Motor neuron (in vitro differentiated cells): ENCODE measurements around the gene MFAP2. TPM values are rescaled to one million over a fixed set of nuclear protein-coding genes. Genes with fewer than 3 reads are reported as not detected.

Experiments
- ATAC-seq, 8 experiments: fragments of 200-7000 bp; cut with Tn5 transposase; replicated peaks in 6 of 8; 2 replicates each; pipeline ENCODE4 v1.8.0; 2021; ENCODE audit warnings: mild to moderate bottlenecking in 8 of 8, moderate library complexity in 8 of 8
- H3K27ac ChIP-seq, 2 donors: fragments of 250-450 bp; sonication (Bioruptor Pico); 2 replicates each; pipeline ENCODE4 v1.9.0; 2021; ENCODE audit warnings: antibody characterized with exemption in 2 of 2, mild to moderate bottlenecking in 2 of 2, moderate library complexity in 1 of 2
- H3K4me1 ChIP-seq, 2 donors: fragments of 250-450 bp; sonication (Bioruptor Pico); replicated peaks in 1 of 2; 2 replicates each; pipeline ENCODE4 v1.6.1; 2021; ENCODE audit warnings: antibody characterized with exemption in 2 of 2, mild to moderate bottlenecking in 2 of 2, moderate library complexity in 1 of 2
- H3K4me3 ChIP-seq, 5 donors: fragments of 250-450 bp; sonication (Bioruptor Pico); 2 replicates each; pipeline ENCODE4 v1.9.0; 2021; ENCODE audit warnings: antibody characterized with exemption in 5 of 5, mild to moderate bottlenecking in 5 of 5, moderate library complexity in 4 of 5
- WGBS, 10 experiments: fragments of 450-650 bp; shearing (Covaris generic); methylation state at CpG; one replicate each; pipeline ENCODE4 v1.0.0; 2022; 5-methylcytosine and 5-hydroxymethylcytosine counted together
- in situ Hi-C, 9 experiments: fragments of 400-800 bp; cut with MboI; loops; one replicate each; pipeline ENCODE4 v1.15.0; 2021; ENCODE audit warnings: low sequenced_read_pairs in 9 of 9, low pct_unique_long_range_greater_than_20kb in 2 of 9; ENCODE audit not compliant: unreplicated experiment in 9 of 9
- total RNA-seq, 8 experiments: library from RNA; unstranded; fragments of 300-600 nt; gene quantifications; 2 replicates each; pipeline versions ENCODE4 v1.2.3 to v1.2.4, GENCODE V29; 2022

MFAP2 gene
- total RNA-seq, 8 experiments from 2014 or later = 8.8 to 144 (median 23.7) TPM

- Histone ChIP-seq H3K4me1 (peaks cover 28 to 41% of the 10 kb centered on the region in 2 donors), H3K27ac (no peak overlapping the region), H3K4me3 (no peak overlapping the region)
- in situ Hi-C loops = no loop called here
- no peak for ATAC-seq
- WGBS, 10 experiments = 60 to 100% (median 79%) methylated on average over 1 to 7 of the region's 14 CpGs; no CpG with 5 or more reads in 4 of the 10 experiments
Measured at GRCh38 chr1:16975838-16976237, 4.6 kb downstream of the MFAP2 start.

- peaks cover 28 to 36% of the 10 kb centered on the region in 2 donors for H3K4me1 ChIP-seq
- 53 to 100% (median 100%) methylated on average over 1 to 5 of the region's 14 CpGs; no CpG with 5 or more reads in 5 of the 10 experiments for WGBS, 10 experiments
- H3K4me3 ChIP-seq = no peak overlapping the region
- H3K27ac ChIP-seq = no peak overlapping the region
- in situ Hi-C loops = no loop called here
- no peak for ATAC-seq
Measured at GRCh38 chr1:16975211-16975610, 5.2 kb downstream of the MFAP2 start.

DNA sequence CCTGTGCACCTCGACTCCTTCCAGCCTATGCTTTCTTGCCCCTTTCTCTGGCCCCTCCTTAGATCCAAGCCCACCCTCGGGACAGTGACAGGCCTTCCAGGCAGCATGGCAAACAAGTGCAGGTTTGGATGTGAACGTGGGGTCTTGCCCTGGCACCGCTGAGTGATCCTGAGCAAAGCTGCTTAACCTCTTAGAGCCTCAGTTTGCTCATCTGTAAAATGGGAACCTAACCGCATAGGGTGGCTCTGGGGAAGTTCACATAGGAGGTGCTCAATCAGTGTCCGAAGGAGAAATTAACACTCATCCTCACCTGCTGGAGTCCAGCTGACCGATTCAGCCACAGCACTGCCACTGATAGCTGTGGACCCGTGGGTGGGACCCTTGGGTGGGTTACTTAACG, 7.2 kb downstream of the MFAP2 start:
- 47 to 100% (median 96%) methylated on average over 1 to 6 of the region's 9 CpGs; no CpG with 5 or more reads in 4 of the 10 experiments for WGBS, 10 experiments
- H3K4me3 ChIP-seq = no peak overlapping the region
- H3K27ac ChIP-seq = peak overlapping the region in 1 of 2 donors; percentile 38
- ATAC-seq = no peak
- in situ Hi-C loops = no loop called here
- H3K4me1 ChIP-seq = peaks cover 14 to 19% of the 10 kb centered on the region in 2 donors

- in situ Hi-C loops = no loop called here
- H3K4me3 ChIP-seq = no peak overlapping the region
- ATAC-seq = peak in 4 of 8 experiments; percentile 4 to 11 (median 8)
- peaks cover 14 to 18% of the 10 kb centered on the region in 2 donors for H3K4me1 ChIP-seq
- WGBS, 10 experiments = 40 to 100% (median 61%) methylated on average over 1 to 5 of the region's 11 CpGs; no CpG with 5 or more reads in 4 of the 10 experiments
- peak overlapping the region in 1 of 2 donors; percentile 38 for H3K27ac ChIP-seq
Measured at GRCh38 chr1:16972189-16972895, 8.1 kb downstream of the MFAP2 start.

GRCh38 chr1:16971341-16972188, 8.9 kb downstream of the MFAP2 start:
- ATAC-seq = peak; percentile 17 to 70 (median 62)
- WGBS, 10 experiments = 20 to 100% (median 78%) methylated on average over 1 to 15 of the region's 28 CpGs; no CpG with 5 or more reads in 4 of the 10 experiments
- in situ Hi-C loops = no loop called here
- Histone ChIP-seq H3K27ac (no peak overlapping the region), H3K4me3 (no peak overlapping the region), H3K4me1 (peaks cover 14 to 18% of the 10 kb centered on the region in 2 donors)

- no peak overlapping the region for H3K27ac ChIP-seq
- H3K4me1 ChIP-seq = peaks cover 14 to 18% of the 10 kb centered on the region in 2 donors
- 90 to 100% (median 97%) methylated on average over 1 to 19 of the region's 28 CpGs; no CpG with 5 or more reads in 4 of the 10 experiments for WGBS, 10 experiments
- no peak overlapping the region for H3K4me3 ChIP-seq
- in situ Hi-C loops = no loop called here
- no peak for ATAC-seq
Measured at GRCh38 chr1:16970132-16970910, 10.1 kb downstream of the MFAP2 start.

DNA sequence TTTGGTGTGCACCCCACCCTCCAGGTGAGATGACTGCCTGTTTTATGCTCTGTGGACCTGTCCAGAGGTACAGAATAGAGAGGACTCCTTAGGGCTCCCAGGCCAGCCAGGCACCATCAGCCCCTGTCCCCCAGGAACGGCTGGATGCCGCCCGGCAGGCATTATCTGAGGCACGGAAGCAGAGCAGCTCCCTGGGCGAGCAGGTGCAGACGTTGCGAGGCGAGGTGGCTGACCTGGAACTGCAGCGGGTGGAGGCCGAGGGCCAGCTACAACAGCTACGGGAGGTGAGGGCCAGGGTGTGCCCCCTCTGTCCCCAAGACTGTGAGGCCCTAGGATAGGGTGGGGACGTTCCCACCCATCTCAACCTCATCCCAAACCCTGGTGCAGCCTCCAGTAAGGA, 10.8 kb downstream of the MFAP2 start:
- in situ Hi-C loops = no loop called here
- no peak for ATAC-seq
- 80 to 97% (median 83%) methylated on average over 1 to 10 of the region's 12 CpGs; no CpG with 5 or more reads in 5 of the 10 experiments for WGBS, 10 experiments
- Histone ChIP-seq H3K27ac (no peak overlapping the region), H3K4me1 (peaks cover 14 to 18% of the 10 kb centered on the region in 2 donors), H3K4me3 (no peak overlapping the region)

DNA sequence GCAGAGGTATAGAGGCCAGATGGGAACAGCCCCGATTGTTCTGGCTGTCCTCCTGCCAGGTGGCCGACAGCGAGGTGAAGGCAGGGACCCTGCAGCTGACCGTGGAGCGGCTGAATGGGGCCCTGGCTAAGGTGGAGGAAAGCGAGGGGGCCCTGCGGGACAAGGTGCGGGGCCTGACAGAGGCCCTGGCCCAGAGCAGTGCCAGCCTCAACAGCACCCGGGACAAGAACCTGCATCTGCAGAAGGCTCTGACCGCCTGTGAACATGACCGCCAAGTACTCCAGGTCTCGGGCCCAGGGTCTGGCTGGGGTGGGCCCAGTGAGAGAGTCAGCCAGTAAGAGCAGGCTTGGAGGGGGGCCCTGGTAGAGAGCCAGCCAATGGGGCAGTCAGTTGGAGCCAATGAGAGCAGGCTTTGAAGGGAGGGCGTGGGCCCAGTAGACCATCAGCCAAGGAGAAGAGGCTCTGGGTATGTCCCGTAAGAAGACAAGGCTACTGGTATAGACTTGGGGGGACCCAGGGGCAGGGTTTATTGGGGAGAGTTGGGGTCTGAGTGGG, 11.3 kb downstream of the MFAP2 start:
- H3K4me3 ChIP-seq = no peak overlapping the region
- H3K4me1 ChIP-seq = peaks cover 14 to 18% of the 10 kb centered on the region in 2 donors
- H3K27ac ChIP-seq = no peak overlapping the region
- WGBS, 10 experiments = 40 to 97% (median 88%) methylated on average over 1 to 9 of the region's 14 CpGs; no CpG with 5 or more reads in 5 of the 10 experiments
- in situ Hi-C loops = no loop called here
- ATAC-seq = peak in 1 of 8 experiments; percentile 59

DNA sequence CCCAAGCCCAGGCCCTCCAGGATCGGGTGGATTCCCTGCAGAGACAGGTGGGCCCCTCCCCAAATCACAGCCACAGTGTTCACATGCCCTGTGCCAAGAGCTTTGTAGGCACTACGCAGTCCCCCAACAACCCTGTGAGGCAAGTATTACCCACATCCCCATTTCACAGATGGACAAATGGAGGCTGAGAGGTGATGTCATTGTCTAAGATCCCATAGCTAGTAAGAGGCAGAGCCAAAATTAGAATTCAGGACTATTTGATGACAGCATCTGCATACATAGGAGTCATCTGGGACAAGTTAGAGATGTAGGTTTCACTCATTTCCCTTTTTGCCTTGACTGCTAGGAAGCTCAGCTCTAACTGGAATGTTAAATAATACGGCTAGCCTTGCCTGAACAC, 12.0 kb downstream of the MFAP2 start:
- in situ Hi-C loops = no loop called here
- 60 to 100% (median 81%) methylated on average over 1 of the region's 3 CpGs; no CpG with 5 or more reads in 2 of the 10 experiments for WGBS, 10 experiments
- Histone ChIP-seq H3K27ac (no peak overlapping the region), H3K4me1 (peaks cover 14 to 18% of the 10 kb centered on the region in 2 donors), H3K4me3 (no peak overlapping the region)
- no peak for ATAC-seq

- WGBS, 10 experiments = 96 to 100% (median 97%) methylated on average over 3 to 11 of the region's 21 CpGs; no CpG with 5 or more reads in 6 of the 10 experiments
- no peak for ATAC-seq
- H3K4me1 ChIP-seq = peaks cover 14 to 18% of the 10 kb centered on the region in 2 donors
- no peak overlapping the region for H3K4me3 ChIP-seq
- in situ Hi-C loops = no loop called here
- H3K27ac ChIP-seq = no peak overlapping the region
Measured at GRCh38 chr1:16967962-16968361, 12.5 kb downstream of the MFAP2 start.

DNA sequence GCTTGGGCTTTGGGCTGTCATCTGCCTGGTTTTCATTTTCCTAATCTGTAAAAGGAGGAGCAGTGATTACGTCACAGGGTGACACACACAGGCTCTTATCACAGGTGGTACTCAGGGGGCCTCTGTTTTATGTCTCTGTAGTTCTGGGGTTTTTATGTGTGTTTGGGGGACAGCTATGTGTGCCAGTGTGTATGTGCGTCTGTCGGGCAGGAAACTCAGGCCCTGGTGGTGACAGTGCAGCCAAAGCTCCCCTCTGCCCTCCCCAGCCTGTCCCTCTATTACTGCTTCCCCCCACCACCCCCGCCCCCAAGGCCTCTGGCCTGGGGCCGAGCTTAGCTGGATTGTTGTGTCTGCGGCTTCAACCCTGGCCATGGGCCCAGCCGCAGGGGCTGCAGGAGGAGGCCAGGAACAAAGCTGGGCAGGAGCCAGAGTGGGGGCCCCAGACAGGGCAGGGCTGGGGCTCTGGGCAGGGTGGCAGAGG, 13.3 kb downstream of the MFAP2 start:
- H3K4me3 ChIP-seq = no peak overlapping the region
- H3K4me1 ChIP-seq = peaks cover 9 to 10% of the 10 kb centered on the region in 2 donors
- ATAC-seq = peak in 4 of 8 experiments; percentile 13 to 69 (median 54)
- in situ Hi-C loops = no loop called here
- H3K27ac ChIP-seq = no peak overlapping the region
- WGBS, 10 experiments = 0 to 85% (median 30%) methylated on average over 1 to 4 of the region's 7 CpGs; no CpG with 5 or more reads in 6 of the 10 experiments

GRCh38 chr1:16966282-16966681, 14.1 kb downstream of the MFAP2 start:
- no peak for ATAC-seq
- in situ Hi-C loops = no loop called here
- no peak overlapping the region for H3K27ac ChIP-seq
- WGBS, 10 experiments = 87 to 100% (median 96%) methylated on average over 3 to 13 of the region's 22 CpGs; no CpG with 5 or more reads in 6 of the 10 experiments
- H3K4me1 ChIP-seq = peaks cover under 1 to 1% of the 10 kb centered on the region in 2 donors
- H3K4me3 ChIP-seq = no peak overlapping the region
